A673 (cell line): ENCODE results near the gene RAVER2.

Source experiments
- CTCF ChIP-seq: fragments of 300-800, 200-600 bp; sonication (generic); conservative IDR thresholded peaks from 2 replicates; pipeline ENCODE4 v1.5.1; 2017; ENCODE audit warnings: low read depth, mild to moderate bottlenecking, antibody characterized with exemption, low read length, moderate library complexity, mixed read lengths
- EZH2 ChIP-seq: fragments of 200-600 bp; sonication (generic); IDR thresholded peaks from 2 replicates; pipeline ENCODE4 v1.6.1; 2017; ENCODE audit warnings: borderline replicate concordance, low read depth, mild to moderate bottlenecking, mixed read lengths, antibody characterized with exemption, low read length; ENCODE audit not compliant: poor library complexity, severe bottlenecking

GRCh38 chr1:64838486-64838885 lies 93.6 kb downstream of the RAVER2 start:
- TF ChIP-seq CTCF: no peak
- TF ChIP-seq EZH2: no peak
